HepG2 (cell line): Measurements from ENCODE around the gene LIPT1. TPM values are rescaled to one million over a fixed set of nuclear protein-coding genes. Genes with fewer than 3 reads are reported as not detected.

Experiments
- CHCHD3 ChIP-seq: sonication (generic); formaldehyde crosslinking; IDR thresholded peaks from 2 replicates; pipeline ENCODE4 v1.8.0; 2022; ENCODE audit warnings: mild to moderate bottlenecking, missing genetic modification reagents, moderate library complexity
- GATA4 ChIP-seq: sonication (generic); IDR thresholded peaks from 2 replicates; pipeline ENCODE4 v1.6.1; 2016; ENCODE audit warnings: antibody characterized with exemption, low read depth, borderline replicate concordance
- KDM5A ChIP-seq: fragments of 200-600 bp; sonication (generic); IDR thresholded peaks from 2 replicates; pipeline ENCODE4 v1.7.0; 2018; ENCODE audit warnings: antibody characterized with exemption, mild to moderate bottlenecking, low read length, borderline replicate concordance
- SETDB1 ChIP-seq: sonication (generic); formaldehyde crosslinking; IDR thresholded peaks from 2 replicates; pipeline ENCODE4 v1.5.1; 2020; ENCODE audit warnings: missing genetic modification reagents, mild to moderate bottlenecking, borderline replicate concordance
- SRSF4 ChIP-seq: fragments of 200-400 bp; formaldehyde crosslinking; IDR thresholded peaks from one replicate; pipeline ENCODE4 v1.6.1; 2018; ENCODE audit warnings: mild to moderate bottlenecking, low read depth, low read length, moderate library complexity; ENCODE audit not compliant: poor library complexity, severe bottlenecking
- ZFP41 ChIP-seq: sonication (generic); formaldehyde crosslinking; IDR thresholded peaks from 2 replicates; pipeline ENCODE4 v1.4.0; 2020; ENCODE audit warnings: mild to moderate bottlenecking, missing genetic modification reagents, borderline replicate concordance
- ZNF264 ChIP-seq: sonication (generic); formaldehyde crosslinking; IDR thresholded peaks from 2 replicates; pipeline ENCODE4 v1.4.0; 2020; ENCODE audit warnings: missing genetic modification reagents
- ZNF335 ChIP-seq: sonication (generic); formaldehyde crosslinking; IDR thresholded peaks from 2 replicates; pipeline ENCODE4 v1.4.0; 2020; ENCODE audit warnings: missing genetic modification reagents
- ZNF547 ChIP-seq: sonication (generic); formaldehyde crosslinking; IDR thresholded peaks from 2 replicates; pipeline ENCODE4 v1.5.1; 2020; ENCODE audit warnings: mild to moderate bottlenecking, missing genetic modification reagents
- polyA plus RNA-seq, 8 experiments: library from polyadenylated mRNA; depleted of rRNA in 3 of 8; stranded (reverse) in 7 of 8; unstranded in 1 of 8; fragments of >200 nt; fragmentation: Illumina TruSeq in 4 of 8; extraction: Trizol in 4 of 8; gene quantifications; 2 replicates each; pipeline versions ENCODE4 v1.2.1 to v1.2.3, GENCODE V29; 2011 to 2016; ENCODE audit warnings: low read depth in 4 of 8, missing spikeins in 1 of 8, mixed read lengths in 1 of 8; ENCODE audit not compliant: insufficient read depth in 1 of 8
- total RNA-seq, 5 experiments: library from RNA; depleted of rRNA; stranded (reverse); fragments of >200 nt; fragmentation: Illumina TruSeq; extraction: Trizol; gene quantifications; 2 replicates each; pipeline ENCODE4 v1.2.3, GENCODE V29; 2016; ENCODE audit warnings: low read depth in 1 of 5
- TF ChIP-seq, protein P1 (sequence below): fragments of 450-650 bp; IDR thresholded peaks from 2 replicates; pipeline ENCODE4 v1.6.1; 2016
- TF ChIP-seq, protein P2 (sequence below): sonication (generic); formaldehyde crosslinking; IDR thresholded peaks from 2 replicates; pipeline ENCODE4 v1.4.0; 2020; ENCODE audit warnings: missing genetic modification reagents
- TF ChIP-seq, protein P3 (sequence below): sonication (generic); formaldehyde crosslinking; IDR thresholded peaks from 2 replicates; pipeline ENCODE4 v1.9.0; 2021; ENCODE audit warnings: missing genetic modification reagents, mild to moderate bottlenecking, borderline replicate concordance
- TF ChIP-seq, protein P4 (sequence below): sonication (generic); formaldehyde crosslinking; IDR thresholded peaks from 2 replicates; pipeline ENCODE4 v1.5.0; 2020; ENCODE audit warnings: mild to moderate bottlenecking, missing genetic modification reagents, borderline replicate concordance
- TF ChIP-seq, protein P5 (sequence below): sonication (generic); formaldehyde crosslinking; IDR thresholded peaks from 2 replicates; pipeline ENCODE4 v1.5.0; 2020; ENCODE audit warnings: missing genetic modification reagents

Gene LIPT1
- total and polyA plus RNA-seq, 2 of the 13 experiments (the other 11 are each of a cell fraction or from before 2014, with no cell fraction given): 8.0 to 9.6 TPM

DNA sequence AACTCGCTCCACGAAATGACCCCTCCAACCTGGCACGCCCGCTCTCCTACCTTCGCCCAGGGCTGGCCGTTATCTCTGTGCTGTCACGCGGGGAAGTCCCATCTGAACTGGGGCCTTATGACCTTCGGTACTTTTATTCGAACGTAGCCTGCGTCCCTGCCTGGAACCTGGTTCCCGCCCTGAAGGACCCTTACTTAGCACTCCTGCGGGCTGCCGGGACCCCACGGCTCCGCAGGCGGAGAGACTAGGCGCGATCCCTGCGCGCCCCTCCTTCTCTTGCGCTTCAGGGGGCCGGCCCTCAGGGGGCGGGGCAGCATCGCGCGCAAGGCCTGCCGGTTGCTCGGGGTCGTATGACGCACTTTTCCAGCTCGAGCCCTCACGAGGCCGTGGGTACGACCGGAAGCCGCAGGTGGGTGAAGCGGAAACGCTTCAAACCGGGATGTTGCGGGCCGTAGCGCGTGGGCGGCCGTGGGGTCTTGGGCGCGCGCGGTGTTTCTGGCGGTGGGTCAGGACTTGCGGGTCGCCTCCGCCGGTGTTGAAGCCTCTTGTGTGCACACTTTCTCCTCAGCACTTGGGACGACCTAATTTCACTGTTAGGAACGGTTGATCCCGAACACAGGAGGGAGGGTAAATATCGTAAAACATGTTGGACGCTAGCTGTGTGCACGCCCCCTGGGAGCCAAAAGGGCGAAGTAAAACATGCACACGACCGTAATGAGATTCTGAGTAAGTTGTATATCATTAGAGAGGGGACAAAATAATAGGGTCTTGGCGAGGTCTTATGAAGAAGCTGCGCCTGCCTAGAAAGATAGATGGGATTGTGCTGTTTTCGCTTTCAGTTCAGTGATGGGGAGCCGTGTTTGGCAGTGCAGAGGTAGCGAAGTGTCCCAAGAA, at the start of gene LIPT1, which contains the start of gene TSGA10 (continued):
- TF ChIP-seq ZNF547 (CRISPR knock-in tag): peak; percentile 97
- no peak for TF ChIP-seq SETDB1 (CRISPR knock-in tag)
- TF ChIP-seq, protein P1, sequence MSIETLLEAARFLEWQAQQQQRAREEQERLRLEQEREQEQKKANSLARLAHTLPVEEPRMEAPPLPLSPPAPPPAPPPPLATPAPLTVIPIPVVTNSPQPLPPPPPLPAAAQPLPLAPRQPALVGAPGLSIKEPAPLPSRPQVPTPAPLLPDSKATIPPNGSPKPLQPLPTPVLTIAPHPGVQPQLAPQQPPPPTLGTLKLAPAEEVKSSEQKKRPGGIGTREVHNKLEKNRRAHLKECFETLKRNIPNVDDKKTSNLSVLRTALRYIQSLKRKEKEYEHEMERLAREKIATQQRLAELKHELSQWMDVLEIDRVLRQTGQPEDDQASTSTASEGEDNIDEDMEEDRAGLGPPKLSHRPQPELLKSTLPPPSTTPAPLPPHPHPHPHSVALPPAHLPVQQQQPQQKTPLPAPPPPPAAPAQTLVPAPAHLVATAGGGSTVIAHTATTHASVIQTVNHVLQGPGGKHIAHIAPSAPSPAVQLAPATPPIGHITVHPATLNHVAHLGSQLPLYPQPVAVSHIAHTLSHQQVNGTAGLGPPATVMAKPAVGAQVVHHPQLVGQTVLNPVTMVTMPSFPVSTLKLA: peak; percentile 81
- peak; percentile 87 for TF ChIP-seq KDM5A
- peak; percentile 83; the same call in 1 of the 2 replicates for TF ChIP-seq ZFP41 (CRISPR knock-in tag)
- TF ChIP-seq, protein P2, sequence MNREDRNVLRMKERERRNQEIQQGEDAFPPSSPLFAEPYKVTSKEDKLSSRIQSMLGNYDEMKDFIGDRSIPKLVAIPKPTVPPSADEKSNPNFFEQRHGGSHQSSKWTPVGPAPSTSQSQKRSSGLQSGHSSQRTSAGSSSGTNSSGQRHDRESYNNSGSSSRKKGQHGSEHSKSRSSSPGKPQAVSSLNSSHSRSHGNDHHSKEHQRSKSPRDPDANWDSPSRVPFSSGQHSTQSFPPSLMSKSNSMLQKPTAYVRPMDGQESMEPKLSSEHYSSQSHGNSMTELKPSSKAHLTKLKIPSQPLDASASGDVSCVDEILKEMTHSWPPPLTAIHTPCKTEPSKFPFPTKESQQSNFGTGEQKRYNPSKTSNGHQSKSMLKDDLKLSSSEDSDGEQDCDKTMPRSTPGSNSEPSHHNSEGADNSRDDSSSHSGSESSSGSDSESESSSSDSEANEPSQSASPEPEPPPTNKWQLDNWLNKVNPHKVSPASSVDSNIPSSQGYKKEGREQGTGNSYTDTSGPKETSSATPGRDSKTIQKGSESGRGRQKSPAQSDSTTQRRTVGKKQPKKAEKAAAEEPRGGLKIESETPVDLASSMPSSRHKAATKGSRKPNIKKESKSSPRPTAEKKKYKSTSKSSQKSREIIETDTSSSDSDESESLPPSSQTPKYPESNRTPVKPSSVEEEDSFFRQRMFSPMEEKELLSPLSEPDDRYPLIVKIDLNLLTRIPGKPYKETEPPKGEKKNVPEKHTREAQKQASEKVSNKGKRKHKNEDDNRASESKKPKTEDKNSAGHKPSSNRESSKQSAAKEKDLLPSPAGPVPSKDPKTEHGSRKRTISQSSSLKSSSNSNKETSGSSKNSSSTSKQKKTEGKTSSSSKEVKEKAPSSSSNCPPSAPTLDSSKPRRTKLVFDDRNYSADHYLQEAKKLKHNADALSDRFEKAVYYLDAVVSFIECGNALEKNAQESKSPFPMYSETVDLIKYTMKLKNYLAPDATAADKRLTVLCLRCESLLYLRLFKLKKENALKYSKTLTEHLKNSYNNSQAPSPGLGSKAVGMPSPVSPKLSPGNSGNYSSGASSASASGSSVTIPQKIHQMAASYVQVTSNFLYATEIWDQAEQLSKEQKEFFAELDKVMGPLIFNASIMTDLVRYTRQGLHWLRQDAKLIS (CRISPR knock-in tag): no peak; the same call in 1 of the 2 replicates
- no peak for TF ChIP-seq SRSF4
- TF ChIP-seq, protein P3, sequence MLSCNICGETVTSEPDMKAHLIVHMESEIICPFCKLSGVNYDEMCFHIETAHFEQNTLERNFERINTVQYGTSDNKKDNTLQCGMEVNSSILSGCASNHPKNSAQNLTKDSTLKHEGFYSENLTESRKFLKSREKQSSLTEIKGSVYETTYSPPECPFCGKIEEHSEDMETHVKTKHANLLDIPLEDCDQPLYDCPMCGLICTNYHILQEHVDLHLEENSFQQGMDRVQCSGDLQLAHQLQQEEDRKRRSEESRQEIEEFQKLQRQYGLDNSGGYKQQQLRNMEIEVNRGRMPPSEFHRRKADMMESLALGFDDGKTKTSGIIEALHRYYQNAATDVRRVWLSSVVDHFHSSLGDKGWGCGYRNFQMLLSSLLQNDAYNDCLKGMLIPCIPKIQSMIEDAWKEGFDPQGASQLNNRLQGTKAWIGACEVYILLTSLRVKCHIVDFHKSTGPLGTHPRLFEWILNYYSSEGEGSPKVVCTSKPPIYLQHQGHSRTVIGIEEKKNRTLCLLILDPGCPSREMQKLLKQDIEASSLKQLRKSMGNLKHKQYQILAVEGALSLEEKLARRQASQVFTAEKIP (CRISPR knock-in tag): no peak
- peak; percentile 86 for TF ChIP-seq GATA4
- TF ChIP-seq, protein P4, sequence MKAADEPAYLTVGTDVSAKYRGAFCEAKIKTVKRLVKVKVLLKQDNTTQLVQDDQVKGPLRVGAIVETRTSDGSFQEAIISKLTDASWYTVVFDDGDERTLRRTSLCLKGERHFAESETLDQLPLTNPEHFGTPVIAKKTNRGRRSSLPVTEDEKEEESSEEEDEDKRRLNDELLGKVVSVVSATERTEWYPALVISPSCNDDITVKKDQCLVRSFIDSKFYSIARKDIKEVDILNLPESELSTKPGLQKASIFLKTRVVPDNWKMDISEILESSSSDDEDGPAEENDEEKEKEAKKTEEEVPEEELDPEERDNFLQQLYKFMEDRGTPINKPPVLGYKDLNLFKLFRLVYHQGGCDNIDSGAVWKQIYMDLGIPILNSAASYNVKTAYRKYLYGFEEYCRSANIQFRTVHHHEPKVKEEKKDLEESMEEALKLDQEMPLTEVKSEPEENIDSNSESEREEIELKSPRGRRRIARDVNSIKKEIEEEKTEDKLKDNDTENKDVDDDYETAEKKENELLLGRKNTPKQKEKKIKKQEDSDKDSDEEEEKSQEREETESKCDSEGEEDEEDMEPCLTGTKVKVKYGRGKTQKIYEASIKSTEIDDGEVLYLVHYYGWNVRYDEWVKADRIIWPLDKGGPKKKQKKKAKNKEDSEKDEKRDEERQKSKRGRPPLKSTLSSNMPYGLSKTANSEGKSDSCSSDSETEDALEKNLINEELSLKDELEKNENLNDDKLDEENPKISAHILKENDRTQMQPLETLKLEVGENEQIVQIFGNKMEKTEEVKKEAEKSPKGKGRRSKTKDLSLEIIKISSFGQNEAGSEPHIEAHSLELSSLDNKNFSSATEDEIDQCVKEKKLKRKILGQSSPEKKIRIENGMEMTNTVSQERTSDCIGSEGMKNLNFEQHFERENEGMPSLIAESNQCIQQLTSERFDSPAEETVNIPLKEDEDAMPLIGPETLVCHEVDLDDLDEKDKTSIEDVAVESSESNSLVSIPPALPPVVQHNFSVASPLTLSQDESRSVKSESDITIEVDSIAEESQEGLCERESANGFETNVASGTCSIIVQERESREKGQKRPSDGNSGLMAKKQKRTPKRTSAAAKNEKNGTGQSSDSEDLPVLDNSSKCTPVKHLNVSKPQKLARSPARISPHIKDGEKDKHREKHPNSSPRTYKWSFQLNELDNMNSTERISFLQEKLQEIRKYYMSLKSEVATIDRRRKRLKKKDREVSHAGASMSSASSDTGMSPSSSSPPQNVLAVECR: peak; percentile 98
- TF ChIP-seq, protein P5, sequence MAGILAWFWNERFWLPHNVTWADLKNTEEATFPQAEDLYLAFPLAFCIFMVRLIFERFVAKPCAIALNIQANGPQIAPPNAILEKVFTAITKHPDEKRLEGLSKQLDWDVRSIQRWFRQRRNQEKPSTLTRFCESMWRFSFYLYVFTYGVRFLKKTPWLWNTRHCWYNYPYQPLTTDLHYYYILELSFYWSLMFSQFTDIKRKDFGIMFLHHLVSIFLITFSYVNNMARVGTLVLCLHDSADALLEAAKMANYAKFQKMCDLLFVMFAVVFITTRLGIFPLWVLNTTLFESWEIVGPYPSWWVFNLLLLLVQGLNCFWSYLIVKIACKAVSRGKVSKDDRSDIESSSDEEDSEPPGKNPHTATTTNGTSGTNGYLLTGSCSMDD (CRISPR knock-in tag): peak; percentile 13; the same call in 1 of the 2 replicates
- TF ChIP-seq ZNF335: peak; percentile 93
- TF ChIP-seq ZNF264 (CRISPR knock-in tag): peak; percentile 81
- 0 out of 2 replicates have a peak, but pooled peaks have one; percentile 82 for TF ChIP-seq CHCHD3 (CRISPR knock-in tag)
